ENCODE results near the gene MOGAT2.
"Not testable (repeated sequence)": the region's sequence is repeated elsewhere in the genome, so short reads cannot be mapped to it uniquely, and the experiment has no call there.

The MOGAT2 gene

DNA sequence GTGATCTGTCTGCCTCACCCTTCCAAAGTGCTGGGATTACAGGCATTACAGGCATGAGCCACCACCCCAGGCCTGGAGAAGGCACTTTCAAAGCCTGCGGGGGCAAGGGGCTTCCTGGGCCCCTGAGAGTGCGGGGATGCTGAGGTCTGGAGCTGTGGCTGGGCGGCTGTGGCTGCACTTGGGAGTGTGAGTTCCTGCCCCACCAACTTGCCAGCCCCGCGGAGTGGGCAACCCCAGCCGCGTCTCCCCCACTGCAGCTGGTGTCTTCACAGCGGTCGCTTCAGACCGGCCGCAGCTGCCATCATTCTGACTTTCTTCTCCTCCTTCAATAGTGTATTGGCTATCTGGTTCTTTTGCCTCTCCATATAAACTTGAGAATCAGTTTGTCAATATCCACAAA is 38.1 kb upstream of the MOGAT2 start:
- TF ChIP-seq TOX (CRISPR knock-in tag; IDR thresholded peaks at IDR 0.05; ENCODE audit: borderline replicate concordance) (no peak), ZFP3 (CRISPR knock-in tag; IDR thresholded peaks at IDR 0.05) (no peak), ZNF8 (CRISPR knock-in tag; IDR thresholded peaks at IDR 0.05) (no peak), BACH2 (CRISPR knock-in tag; IDR thresholded peaks at IDR 0.05; ENCODE audit: borderline replicate concordance) (no peak), ZC3H10 (CRISPR knock-in tag; IDR thresholded peaks at IDR 0.05) (no peak), RARB (CRISPR knock-in tag; IDR thresholded peaks at IDR 0.05) (no peak), ZNF565 (CRISPR knock-in tag; conservative IDR thresholded peaks at IDR 0.05; ENCODE audit: low read depth) (no peak)
- TF ChIP-seq, protein P1, sequence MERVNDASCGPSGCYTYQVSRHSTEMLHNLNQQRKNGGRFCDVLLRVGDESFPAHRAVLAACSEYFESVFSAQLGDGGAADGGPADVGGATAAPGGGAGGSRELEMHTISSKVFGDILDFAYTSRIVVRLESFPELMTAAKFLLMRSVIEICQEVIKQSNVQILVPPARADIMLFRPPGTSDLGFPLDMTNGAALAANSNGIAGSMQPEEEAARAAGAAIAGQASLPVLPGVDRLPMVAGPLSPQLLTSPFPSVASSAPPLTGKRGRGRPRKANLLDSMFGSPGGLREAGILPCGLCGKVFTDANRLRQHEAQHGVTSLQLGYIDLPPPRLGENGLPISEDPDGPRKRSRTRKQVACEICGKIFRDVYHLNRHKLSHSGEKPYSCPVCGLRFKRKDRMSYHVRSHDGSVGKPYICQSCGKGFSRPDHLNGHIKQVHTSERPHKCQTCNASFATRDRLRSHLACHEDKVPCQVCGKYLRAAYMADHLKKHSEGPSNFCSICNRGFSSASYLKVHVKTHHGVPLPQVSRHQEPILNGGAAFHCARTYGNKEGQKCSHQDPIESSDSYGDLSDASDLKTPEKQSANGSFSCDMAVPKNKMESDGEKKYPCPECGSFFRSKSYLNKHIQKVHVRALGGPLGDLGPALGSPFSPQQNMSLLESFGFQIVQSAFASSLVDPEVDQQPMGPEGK (CRISPR knock-in tag; IDR thresholded peaks at IDR 0.05; ENCODE audit: borderline replicate concordance) = no peak
- TF ChIP-seq, protein P2, sequence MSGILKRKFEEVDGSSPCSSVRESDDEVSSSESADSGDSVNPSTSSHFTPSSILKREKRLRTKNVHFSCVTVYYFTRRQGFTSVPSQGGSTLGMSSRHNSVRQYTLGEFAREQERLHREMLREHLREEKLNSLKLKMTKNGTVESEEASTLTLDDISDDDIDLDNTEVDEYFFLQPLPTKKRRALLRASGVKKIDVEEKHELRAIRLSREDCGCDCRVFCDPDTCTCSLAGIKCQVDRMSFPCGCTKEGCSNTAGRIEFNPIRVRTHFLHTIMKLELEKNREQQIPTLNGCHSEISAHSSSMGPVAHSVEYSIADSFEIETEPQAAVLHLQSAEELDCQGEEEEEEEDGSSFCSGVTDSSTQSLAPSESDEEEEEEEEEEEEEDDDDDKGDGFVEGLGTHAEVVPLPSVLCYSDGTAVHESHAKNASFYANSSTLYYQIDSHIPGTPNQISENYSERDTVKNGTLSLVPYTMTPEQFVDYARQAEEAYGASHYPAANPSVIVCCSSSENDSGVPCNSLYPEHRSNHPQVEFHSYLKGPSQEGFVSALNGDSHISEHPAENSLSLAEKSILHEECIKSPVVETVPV (CRISPR knock-in tag; IDR thresholded peaks at IDR 0.05) = no peak
- ATAC-seq = no peak

DNA sequence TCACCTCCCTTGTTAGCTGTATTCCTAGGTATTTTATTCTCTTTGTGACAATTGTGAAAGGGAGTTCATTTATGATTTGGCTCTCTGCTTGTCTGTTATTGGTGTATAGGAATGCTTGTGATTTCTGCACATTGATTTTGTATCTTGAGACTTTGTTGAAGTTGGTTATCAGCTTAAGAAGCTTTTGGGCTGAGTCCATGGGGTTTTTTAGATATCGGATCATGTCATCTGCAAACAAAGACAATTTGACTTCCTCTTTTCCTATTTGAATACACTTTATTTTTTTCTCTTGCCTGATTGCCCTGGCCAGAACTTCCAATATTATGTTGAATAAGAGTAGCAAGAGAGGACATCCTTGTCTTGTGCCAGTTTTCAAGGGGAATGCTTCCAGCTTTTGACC is 33.8 kb upstream of the MOGAT2 start:
- not testable (repeated sequence) for ATAC-seq

DNA sequence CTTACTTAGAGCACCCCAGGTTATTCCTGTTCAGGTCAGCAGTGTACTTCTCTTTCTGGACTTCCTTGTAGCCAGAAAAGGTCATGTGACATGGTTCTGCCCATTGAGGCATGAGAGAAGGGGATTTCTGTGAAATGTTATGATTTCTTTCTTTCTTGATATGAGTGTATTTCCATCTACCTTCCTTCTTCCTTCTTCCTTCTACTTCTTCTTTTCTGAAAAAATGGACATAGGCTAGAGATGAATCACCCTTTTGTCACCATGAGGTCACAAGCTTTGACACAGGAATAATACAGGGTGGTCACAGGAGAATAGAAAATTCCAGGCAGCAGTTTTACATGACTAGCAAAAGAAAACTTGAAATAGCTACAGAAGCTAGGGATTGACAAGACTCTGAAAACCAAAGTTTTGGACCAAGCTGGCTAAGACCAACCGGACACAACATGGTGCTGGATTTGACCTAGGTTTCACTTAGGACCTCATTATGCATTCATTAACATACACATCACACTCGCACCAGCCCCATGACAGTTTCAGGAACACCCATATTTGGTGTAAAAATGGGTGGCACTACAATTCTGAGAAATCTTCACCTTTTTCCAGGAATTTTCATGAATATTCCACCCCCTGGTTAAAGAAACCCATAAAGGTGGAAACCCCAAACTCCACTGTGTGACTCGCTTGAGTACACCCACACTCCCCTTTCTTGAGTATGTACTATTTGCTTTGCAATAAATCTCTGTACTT is 27.6 kb upstream of the MOGAT2 start:
- no peak for TF ChIP-seq TOX (CRISPR knock-in tag; IDR thresholded peaks at IDR 0.05; ENCODE audit: borderline replicate concordance)
- TF ChIP-seq ZNF70 (CRISPR knock-in tag; IDR thresholded peaks at IDR 0.05) = no peak
- no peak for ATAC-seq

DNA sequence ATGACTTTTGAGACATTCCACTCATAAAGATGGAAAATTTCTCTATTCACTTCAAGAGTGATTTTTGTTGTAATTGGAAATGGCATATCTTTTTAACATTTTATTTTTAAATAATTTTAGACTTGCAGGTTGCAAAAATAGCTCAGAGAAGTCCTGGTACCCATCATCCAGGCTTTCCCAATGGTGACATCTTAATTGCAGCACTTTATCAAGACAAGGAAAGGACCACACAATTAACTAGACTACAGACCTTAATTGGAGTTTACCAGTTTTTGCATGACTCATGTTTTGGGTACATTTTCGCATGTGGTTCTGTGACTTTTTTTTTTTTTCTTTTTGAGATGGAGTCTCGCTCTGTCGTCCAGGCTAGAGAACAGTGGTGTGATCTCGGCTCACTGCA is 25.8 kb upstream of the MOGAT2 start:
- ATAC-seq = no peak
- TF ChIP-seq ZFP3 (CRISPR knock-in tag; IDR thresholded peaks at IDR 0.05) (no peak), ZNF8 (CRISPR knock-in tag; IDR thresholded peaks at IDR 0.05) (no peak), ZFP30 (CRISPR knock-in tag; IDR thresholded peaks at IDR 0.05) (no peak), GLIS3 (CRISPR knock-in tag; IDR thresholded peaks at IDR 0.05) (no peak), TOX (CRISPR knock-in tag; IDR thresholded peaks at IDR 0.05; ENCODE audit: borderline replicate concordance) (no peak), ZNF70 (CRISPR knock-in tag; IDR thresholded peaks at IDR 0.05) (no peak), CSDC2 (CRISPR knock-in tag; IDR thresholded peaks at IDR 0.05) (no peak)
- TF ChIP-seq, protein P3, sequence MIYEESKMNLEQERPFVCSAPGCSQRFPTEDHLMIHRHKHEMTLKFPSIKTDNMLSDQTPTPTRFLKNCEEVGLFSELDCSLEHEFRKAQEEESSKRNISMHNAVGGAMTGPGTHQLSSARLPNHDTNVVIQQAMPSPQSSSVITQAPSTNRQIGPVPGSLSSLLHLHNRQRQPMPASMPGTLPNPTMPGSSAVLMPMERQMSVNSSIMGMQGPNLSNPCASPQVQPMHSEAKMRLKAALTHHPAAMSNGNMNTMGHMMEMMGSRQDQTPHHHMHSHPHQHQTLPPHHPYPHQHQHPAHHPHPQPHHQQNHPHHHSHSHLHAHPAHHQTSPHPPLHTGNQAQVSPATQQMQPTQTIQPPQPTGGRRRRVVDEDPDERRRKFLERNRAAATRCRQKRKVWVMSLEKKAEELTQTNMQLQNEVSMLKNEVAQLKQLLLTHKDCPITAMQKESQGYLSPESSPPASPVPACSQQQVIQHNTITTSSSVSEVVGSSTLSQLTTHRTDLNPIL (CRISPR knock-in tag; IDR thresholded peaks at IDR 0.05; ENCODE audit: low read depth) = no peak
- TF ChIP-seq, protein P1 (CRISPR knock-in tag; IDR thresholded peaks at IDR 0.05; ENCODE audit: borderline replicate concordance) = no peak
- TF ChIP-seq, protein P2 (CRISPR knock-in tag; IDR thresholded peaks at IDR 0.05) = no peak
- TF ChIP-seq, protein P4, sequence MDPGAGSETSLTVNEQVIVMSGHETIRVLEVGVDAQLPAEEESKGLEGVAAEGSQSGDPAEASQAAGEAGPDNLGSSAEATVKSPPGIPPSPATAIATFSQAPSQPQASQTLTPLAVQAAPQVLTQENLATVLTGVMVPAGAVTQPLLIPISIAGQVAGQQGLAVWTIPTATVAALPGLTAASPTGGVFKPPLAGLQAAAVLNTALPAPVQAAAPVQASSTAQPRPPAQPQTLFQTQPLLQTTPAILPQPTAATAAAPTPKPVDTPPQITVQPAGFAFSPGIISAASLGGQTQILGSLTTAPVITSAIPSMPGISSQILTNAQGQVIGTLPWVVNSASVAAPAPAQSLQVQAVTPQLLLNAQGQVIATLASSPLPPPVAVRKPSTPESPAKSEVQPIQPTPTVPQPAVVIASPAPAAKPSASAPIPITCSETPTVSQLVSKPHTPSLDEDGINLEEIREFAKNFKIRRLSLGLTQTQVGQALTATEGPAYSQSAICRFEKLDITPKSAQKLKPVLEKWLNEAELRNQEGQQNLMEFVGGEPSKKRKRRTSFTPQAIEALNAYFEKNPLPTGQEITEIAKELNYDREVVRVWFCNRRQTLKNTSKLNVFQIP (CRISPR knock-in tag; IDR thresholded peaks at IDR 0.05; ENCODE audit: borderline replicate concordance, low read depth) = no peak

Measured in SK-N-SH treated with all-trans-retinoic acid at 6 μM for 48 hours (cell line).